ENCODE results near the gene ACP1. TPM values are rescaled to one million over a fixed set of nuclear protein-coding genes. Genes with fewer than 3 reads are reported as not detected.

ACP1 gene
- total RNA-seq, 1 donor = 88.3 TPM

DNA sequence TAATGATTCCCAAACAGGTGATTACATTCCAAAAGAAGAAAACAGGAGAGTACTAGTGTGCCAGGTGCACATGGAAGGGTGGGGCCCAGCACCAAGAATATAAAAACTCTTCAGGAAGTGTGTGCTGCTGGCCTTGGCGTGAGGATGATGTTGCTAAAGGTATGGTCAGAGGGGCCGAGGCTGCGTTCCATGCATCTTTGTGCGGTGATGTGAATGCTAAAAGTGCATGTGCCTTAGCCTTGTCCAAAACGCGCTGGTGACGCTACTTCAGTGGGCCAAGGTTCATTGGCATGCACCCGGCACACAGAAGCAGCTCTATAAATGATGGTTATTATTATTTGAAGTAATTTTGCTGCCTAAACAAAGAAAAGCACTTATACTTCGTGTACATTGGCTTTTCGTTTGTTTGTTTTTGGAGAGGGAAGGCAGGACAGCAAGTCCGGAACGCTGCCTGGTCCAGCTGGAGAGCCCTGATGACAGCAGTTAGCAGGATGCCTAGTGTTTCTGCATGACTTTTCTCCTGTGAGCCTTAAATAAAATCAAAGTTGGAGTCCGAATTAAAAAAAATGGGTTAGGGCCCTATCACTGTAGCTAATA lies 20.2 kb downstream of the ACP1 start:
- H3K4me3 ChIP-seq (ENCODE audit: low read depth, low read length) = no peak overlapping the region
- DNase-seq (ENCODE audit: low read depth) = peak; percentile 29
- TF ChIP-seq, protein P1, sequence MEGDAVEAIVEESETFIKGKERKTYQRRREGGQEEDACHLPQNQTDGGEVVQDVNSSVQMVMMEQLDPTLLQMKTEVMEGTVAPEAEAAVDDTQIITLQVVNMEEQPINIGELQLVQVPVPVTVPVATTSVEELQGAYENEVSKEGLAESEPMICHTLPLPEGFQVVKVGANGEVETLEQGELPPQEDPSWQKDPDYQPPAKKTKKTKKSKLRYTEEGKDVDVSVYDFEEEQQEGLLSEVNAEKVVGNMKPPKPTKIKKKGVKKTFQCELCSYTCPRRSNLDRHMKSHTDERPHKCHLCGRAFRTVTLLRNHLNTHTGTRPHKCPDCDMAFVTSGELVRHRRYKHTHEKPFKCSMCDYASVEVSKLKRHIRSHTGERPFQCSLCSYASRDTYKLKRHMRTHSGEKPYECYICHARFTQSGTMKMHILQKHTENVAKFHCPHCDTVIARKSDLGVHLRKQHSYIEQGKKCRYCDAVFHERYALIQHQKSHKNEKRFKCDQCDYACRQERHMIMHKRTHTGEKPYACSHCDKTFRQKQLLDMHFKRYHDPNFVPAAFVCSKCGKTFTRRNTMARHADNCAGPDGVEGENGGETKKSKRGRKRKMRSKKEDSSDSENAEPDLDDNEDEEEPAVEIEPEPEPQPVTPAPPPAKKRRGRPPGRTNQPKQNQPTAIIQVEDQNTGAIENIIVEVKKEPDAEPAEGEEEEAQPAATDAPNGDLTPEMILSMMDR (IDR thresholded peaks at IDR 0.05; ENCODE audit: insufficient read depth, low read length) = no peak

DNA sequence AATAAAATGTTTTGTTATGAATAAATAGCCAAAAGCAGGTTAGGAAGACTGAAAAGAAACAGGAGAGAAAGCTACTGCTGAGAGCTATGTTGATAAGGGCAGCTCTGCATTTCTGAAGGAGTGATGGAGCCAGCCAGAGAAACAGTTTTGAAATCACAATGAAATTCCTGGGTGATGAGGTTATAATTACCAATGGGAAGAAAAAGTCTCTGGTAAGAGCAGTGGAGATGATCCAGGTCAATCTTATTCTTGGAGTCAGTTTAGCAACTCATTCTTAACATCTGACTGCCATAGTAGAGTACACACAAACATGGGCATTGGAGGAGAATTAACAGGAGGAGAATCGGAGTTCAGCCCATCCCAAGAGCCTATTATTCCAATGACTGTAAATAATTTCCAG lies 20.8 kb downstream of the ACP1 start:
- no peak overlapping the region for H3K4me3 ChIP-seq (ENCODE audit: low read depth, low read length)
- DNase-seq (ENCODE audit: low read depth) = peak; percentile 81
- TF ChIP-seq, protein P1 (IDR thresholded peaks at IDR 0.05; ENCODE audit: insufficient read depth, low read length) = no peak

DNA sequence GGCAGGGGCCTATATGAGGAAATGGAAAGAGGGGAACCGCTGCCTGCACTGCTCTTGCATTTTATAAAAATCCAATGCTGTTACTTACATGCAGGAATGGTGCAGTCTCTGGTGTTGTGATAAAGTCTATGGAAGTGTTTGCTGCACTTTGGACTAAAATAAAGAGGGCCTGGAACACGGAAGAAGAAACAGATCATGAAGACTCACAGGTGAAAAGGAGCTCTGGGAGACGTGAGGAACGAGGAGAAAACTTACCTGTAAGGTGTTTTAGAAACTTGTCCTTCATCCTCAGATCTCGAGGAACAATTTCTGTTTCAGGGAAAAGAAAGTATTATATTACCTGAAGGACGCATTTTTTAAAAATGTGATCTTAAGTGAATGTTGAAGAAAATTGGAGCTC lies 21.3 kb downstream of the ACP1 start:
- TF ChIP-seq, protein P1 (IDR thresholded peaks at IDR 0.05; ENCODE audit: insufficient read depth, low read length) = no peak
- no peak for DNase-seq (ENCODE audit: low read depth)
- no peak overlapping the region for H3K4me3 ChIP-seq (ENCODE audit: low read depth, low read length)

DNA sequence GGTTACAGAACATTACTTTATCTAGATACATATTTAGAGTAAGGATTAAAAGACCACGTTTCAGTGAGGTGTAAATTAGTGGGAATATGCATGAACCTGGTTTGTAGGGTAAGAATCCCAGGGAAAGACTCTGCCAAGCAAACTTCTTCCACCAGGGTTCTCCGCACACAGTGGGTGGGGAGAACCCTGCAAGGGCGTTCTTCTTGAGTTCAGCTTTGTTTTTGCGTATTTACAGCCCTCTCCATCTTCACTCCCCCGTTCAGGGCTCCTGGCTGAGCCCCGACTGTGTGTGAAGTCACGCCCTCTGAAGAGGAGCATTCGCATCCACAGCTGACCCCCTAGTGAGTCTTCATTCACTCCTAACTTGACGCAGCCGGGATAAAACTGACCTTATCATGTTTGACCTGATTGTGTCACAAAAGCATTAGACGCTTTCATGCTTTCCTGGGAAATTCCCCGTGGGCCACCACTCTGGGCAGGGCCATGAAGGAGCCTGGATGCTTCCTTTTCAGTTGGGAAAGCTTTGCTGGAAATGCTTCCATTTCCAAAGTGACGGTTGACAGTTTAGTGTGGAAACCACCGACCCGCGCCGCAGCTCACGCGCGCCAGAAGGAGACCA lies 22.1 kb downstream of the ACP1 start:
- no peak for DNase-seq (ENCODE audit: low read depth)
- TF ChIP-seq, protein P1 (IDR thresholded peaks at IDR 0.05; ENCODE audit: insufficient read depth, low read length) = no peak
- no peak overlapping the region for H3K4me3 ChIP-seq (ENCODE audit: low read depth, low read length)

DNA sequence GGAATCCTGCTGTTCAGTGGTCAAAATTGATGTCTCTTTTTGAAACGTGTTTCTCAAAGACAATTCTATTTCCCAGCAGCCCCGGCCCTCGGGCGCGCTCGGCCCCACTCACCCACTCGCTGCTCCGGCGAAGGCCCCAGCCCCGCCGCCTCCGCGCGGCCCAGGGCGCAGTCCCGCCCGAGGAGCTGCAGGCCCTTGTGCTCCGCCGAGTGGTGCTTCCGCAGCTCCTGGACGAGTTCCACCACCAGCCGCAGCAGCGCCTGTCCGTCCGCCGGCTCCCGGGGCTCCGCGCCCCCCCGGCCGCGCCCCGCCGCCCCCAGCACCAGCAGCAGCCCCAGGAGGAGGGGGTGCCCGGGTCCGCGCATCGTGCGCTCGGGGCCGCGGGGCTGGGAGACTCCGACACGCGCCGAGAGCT lies 22.7 kb downstream of the ACP1 start:
- no peak overlapping the region for H3K4me3 ChIP-seq (ENCODE audit: low read depth, low read length)
- DNase-seq (ENCODE audit: low read depth) = peak; percentile 7
- TF ChIP-seq, protein P1 (IDR thresholded peaks at IDR 0.05; ENCODE audit: insufficient read depth, low read length) = no peak

DNA sequence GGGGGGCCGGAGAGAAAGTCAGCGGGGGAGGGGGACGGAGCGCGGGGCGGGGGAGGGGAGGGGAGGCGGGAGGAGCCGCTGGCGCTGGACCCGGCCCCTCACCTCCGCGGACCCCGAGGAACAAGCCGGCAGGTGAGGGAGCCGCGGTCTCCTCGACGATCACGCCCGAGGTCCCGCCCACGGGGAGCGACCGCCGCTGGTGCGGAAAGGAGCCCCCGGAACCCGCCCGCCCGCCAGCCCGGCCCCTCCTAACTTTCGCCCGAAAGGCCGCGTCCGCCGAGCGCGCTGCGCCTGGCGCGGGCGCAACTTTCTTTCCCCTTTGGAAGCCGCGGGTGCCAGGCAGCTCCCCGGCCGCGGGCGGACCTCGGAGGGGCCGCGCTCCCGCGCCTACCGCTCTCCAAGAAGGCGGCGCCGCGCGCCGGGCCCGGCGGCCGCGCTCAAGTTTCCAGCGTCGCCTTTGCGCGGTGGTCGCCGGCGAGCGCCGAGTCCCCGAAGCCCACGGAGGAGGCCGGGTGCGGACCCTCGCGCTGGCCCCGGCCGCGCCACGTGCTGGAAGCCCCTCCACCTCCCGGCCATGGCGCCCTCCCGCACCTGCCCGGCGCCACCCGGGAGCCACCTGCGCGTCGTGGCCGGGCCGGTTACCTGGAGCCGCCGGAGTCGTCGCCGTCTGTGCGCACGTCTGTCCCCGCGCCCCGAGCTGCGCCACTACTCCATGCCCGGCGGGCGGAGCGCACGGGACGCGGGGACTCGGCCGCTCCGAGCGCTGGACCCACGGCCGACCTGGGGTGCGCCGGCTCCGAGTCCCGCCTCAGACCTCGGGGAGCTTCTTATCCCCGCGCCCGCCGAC lies 23.4 kb downstream of the ACP1 start, which contains the start of gene ALKAL2:
TSS of gene ALKAL2 (minus strand) at position 181 of the 847 bp plus-strand sequence. CDS start 256 bp downstream, outside the sequence.
- TF ChIP-seq, protein P1 (IDR thresholded peaks at IDR 0.05; ENCODE audit: insufficient read depth, low read length) = no peak
- DNase-seq (ENCODE audit: low read depth) = no peak
- H3K4me3 ChIP-seq (ENCODE audit: low read depth, low read length) = peak within 1 kb of the TSS; percentile 22
